Urothelium cell line (cell line): Measurements from ENCODE around the gene SLC46A1.

Experiments
- DNase-seq: peaks from one replicate; pipeline ENCODE4 v3.0.0; 2011; ENCODE audit warnings: low spot score, mixed read lengths
- FAIRE-seq: peaks from 2 replicates; lab custom pipeline; 2011; peaks lifted over from hg19 to GRCh38; lab: Jason Lieb, UNC

The SLC46A1 gene

DNA sequence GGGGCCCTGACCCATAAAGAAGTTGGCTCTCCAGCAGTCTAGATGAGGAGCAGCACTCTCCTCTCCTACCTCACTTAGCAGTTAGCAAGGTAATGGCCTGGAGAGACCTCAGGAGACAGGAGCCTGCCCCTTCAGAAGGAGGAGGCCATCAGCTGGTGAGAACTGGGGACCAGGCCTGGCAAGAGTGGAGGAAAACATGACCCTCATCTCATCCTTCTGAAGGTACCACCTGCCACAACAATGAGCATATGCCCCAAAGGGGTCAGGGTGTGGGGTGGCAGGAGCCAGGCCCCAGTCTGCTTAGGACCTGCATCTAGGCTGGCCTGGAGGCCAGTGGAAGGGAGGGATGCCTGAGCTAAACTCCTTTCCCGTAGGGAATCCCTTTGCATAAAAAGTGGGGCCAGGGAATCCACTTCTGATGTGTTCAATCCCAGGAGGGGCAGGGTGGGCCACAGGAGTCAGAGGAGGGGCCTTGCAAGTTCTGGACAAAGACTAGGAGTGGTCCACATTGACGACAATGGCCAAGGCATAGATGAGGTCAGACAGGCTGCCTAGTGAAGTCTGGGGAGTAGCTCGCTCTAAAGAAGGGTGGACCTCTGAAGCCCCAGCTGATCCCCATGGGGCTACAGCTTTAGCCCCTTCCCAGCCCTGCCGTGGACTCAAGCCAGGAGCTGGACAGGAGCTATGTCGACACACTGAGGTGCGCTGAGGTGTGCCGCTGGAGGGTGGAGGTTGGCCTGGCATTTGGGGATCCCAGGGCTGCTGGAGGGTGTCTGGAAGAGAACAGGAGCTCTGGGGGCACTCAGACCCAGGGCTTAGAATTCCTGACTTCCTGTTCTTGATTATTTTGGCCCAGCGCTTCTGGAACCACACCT, 42.0 kb downstream of the SLC46A1 start:
- no peak for FAIRE-seq
- no peak for DNase-seq

DNA sequence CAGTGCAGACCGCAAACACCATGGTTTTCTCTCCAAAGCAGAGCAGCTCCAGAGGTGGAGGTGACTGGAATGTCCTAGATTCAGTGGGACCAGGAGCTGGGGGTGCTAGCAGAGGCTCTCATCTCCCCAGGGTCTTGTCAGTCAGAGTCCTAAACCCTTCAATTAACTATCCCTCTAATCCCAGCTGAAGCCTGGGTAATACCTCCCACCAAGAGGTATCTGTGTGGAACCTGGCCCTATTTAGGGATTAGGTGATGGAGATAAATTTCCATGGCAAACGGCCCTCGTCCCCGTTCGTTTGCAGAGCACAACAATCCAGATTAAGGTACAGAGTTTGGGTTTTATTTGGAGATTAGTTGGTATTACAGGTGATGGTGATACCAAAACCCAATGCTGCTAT, 42.8 kb downstream of the SLC46A1 start:
- FAIRE-seq (no peak), DNase-seq (no peak)

DNA sequence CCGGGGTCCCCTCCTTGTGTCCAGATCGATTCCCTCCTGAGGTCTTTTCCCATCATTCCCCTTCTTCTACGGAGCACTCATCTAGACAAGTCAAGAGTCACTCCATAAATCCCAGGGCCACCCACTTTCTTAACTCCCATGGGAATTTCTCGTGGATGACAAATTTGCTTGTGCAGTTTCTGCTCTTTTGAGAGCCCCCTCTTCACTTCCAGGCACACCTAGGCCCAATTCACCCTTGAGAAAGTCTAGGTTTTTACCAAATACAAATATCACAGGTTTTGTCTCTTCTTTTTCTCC, 48.2 kb downstream of the SLC46A1 start:
- FAIRE-seq = no peak
- DNase-seq = no peak

DNA sequence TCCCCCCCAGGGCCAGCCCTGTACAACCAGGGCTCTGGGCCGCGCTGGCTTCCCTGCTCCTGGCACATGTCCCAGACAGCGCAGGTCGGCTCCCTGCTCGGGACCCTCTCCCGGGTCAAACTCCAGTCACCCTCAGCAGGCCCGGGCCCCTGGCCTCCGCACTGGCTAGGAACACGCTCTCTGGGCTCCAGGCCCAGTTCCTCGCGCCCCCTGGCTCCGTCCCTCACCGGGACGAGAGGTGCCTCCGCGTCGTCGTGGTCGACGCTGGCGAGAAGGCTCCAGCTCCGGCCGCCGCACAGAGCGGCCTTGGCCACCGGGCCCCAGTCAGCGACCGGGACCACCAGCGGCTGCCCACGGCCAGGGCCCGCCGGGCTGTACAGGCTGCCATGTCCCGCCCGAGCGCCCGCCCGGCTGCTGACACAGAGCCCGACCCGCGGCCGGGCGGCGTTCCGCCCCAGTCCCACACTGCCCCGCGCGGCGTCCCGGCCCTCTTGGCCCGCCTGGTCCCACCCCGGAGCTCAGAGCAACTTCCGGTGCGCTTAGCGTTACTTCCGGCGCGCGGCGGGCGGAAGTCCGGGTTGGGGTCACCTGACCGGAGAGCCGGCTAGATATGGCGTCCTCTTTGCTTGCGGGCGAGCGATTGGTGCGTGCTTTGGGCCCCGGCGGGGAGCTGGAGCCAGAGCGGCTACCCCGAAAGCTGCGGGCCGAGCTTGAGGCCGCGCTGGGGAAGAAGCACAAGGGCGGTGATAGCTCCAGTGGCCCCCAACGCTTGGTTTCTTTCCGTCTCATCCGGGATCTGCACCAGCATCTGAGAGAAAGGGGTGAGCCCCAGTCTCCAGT, 48.7 kb downstream of the SLC46A1 start, which contains the start of gene POLDIP2:
POLDIP2 (minus strand) TSS at position 467 of the 840 bp plus-strand sequence; CDS start at position 388, 79 bp downstream.
- FAIRE-seq (peak; percentile 74), DNase-seq (peak; percentile 97)

DNA sequence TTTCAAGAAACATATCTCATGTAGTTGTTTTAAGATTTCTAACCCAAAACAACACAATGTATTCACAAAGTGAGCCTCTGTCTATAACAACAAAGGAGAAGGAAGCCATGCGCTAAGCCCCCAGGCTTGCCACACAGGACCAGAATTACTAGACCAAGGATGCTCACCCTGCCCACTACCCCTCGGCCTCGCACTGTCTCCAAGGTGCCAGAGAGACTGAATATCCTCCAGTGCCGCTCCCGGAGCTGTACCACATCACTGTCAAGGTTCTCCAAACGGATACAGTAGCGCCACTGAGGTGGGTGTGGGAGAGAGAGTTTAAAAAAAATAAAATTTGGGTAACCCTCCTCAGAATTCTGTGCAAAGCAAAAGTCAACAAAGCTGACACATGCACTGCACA, 55.7 kb downstream of the SLC46A1 start:
- no peak for DNase-seq
- no peak for FAIRE-seq

DNA sequence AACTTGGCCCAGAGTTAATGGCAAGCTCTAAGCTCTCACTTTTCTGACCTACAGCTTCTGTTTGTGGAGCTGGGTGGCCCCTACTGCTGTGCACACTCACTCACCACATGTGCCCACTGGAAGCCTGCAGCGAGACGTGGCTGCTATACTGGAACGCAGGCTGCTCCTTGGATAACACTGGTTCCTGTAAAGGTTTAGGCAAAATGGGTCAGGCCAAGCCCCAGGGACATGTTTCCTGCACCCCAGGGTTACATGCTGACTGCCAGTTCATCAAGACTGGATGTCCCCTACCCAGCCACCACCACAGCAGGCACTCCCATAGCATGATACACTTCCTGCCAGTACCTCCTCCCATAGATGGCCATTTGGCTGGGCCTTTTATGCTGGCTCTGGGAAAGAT, 57.0 kb downstream of the SLC46A1 start:
- DNase-seq = no peak
- FAIRE-seq = no peak

DNA sequence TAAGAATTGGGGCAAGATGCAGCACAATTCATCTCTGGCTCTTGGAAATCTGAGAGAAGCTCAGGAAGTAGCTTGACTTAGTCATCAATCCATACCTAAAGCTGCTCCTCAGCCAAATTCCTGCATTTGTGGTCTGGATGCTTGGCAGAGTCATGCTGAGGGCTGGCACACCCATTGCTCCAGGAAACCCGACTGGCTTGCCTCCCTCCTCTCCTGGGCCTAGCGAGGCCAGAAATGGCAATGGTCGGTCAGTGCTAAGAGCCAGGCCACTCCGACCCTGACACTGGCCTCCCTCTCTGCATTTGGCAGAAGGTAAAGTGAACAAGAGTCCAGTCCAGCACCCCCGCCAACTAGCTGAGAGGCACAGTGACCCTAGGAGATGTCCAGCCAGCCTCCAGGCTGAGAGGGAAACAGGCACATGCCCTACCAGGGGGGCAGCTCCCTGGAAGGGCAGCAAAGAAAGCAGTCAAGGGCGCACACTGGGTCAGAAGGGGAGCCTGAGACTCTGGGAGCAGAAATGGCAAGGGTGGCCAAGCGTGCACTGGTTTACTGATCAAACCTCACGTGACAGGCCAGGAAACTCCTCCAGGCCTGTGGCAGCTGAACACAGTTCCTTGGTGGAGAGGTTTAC, 58.6 kb downstream of the SLC46A1 start:
- no peak for FAIRE-seq
- peak; percentile 70 for DNase-seq

GRCh38 chr17:28346746-28347246, 59.2 kb downstream of the SLC46A1 start:
- DNase-seq (no peak), FAIRE-seq (no peak)

GRCh38 chr17:28346199-28346580, 59.8 kb downstream of the SLC46A1 start:
- DNase-seq (no peak), FAIRE-seq (no peak)

DNA sequence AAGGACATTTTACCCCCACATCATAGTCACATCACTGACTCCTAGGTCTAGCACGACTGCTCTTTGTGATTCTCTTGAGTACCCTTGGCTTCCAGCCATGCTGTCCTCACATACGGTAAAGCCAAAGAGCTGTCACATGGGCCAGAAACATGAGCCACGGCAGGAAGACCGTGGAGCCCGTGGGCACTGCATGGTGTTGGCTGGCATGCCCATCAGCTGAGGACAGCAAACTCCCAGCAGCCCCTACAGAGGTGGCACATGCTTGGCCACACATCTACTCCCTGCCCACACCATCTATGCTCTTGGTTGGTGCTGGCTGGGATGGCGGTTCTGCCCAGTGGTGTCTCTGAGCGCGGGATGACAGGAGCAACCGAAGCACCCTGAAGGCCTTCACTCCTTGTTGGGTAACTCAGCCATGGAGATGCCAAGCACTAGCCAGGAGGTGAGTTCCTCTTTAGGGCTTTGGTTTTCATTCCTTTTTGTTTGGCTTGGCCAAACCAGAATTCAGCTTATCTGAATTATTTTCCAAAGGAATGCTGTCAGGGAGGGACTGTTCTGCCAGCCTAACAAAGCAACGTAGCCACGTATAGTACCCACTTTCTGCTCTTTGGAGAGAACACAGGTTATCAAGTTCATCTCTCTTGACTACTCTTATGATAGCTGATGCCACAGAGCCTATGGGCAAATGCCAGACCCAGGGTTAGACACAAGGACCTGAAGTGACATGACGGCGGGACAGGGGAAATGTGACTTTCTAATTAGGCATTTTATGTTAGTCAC, 60.4 kb downstream of the SLC46A1 start:
- no peak for FAIRE-seq
- no peak for DNase-seq
